HG02798 (cell line): ENCODE results near the gene INTS7.
"Not testable (repeated sequence)": the region's sequence is repeated elsewhere in the genome, so short reads cannot be mapped to it uniquely, and the experiment has no call there.

Experiments used
- ATAC-seq: cut with Tn5 transposase; IDR thresholded peaks from one replicate; pipeline ENCODE4 v1.9.1; 2021; ENCODE audit warnings: mild to moderate bottlenecking; ENCODE audit not compliant: unreplicated experiment, poor library complexity

INTS7 gene

GRCh38 chr1:211997426-211997825, 37.9 kb downstream of the INTS7 start:
- ATAC-seq, result not testable (repeated sequence)

GRCh38 chr1:211991695-211992094, 43.7 kb downstream of the INTS7 start:
- no peak for ATAC-seq

GRCh38 chr1:211986628-211987254, 48.6 kb downstream of the INTS7 start:
- no peak for ATAC-seq

- peak; percentile 96 for ATAC-seq
These were observed 49.6 kb downstream of the INTS7 start for GRCh38 chr1:211985556-211986264.

GRCh38 chr1:211978596-211978995, 56.8 kb downstream of the INTS7 start:
- no peak for ATAC-seq

GRCh38 chr1:211975152-211975941, 60.0 kb downstream of the INTS7 start:
- no peak for ATAC-seq

GRCh38 chr1:211973541-211973940, 61.8 kb downstream of the INTS7 start:
- ATAC-seq, result no peak

- ATAC-seq, result no peak
These were observed 67.0 kb downstream of the INTS7 start for GRCh38 chr1:211968200-211968834.

- no peak for ATAC-seq
These were observed 67.7 kb downstream of the INTS7 start for GRCh38 chr1:211967704-211968103.

- no peak for ATAC-seq
These were observed 70.1 kb downstream of the INTS7 start for GRCh38 chr1:211965108-211965805.

GRCh38 chr1:211959680-211960079, 75.7 kb downstream of the INTS7 start:
- no peak for ATAC-seq

GRCh38 chr1:211959221-211959620, 76.1 kb downstream of the INTS7 start:
- ATAC-seq, result no peak

- not testable (repeated sequence) for ATAC-seq
These were observed 81.3 kb downstream of the INTS7 start for GRCh38 chr1:211954028-211954427.

- ATAC-seq, result not testable (repeated sequence)
These were observed 81.8 kb downstream of the INTS7 start for GRCh38 chr1:211953543-211953942.

- ATAC-seq, result no peak
These were observed 83.1 kb downstream of the INTS7 start for GRCh38 chr1:211952299-211952698.

- ATAC-seq, result peak; percentile 73
These were observed 83.5 kb downstream of the INTS7 start for GRCh38 chr1:211951856-211952255.

- ATAC-seq, result no peak
These were observed 87.0 kb downstream of the INTS7 start for GRCh38 chr1:211948377-211948776.

GRCh38 chr1:211947396-211948295, 87.7 kb downstream of the INTS7 start:
- ATAC-seq, result no peak
